Measurements from ENCODE around the gene TMEM50A. TPM values are rescaled to one million over a fixed set of nuclear protein-coding genes. Genes with fewer than 3 reads are reported as not detected.

TMEM50A gene
- total RNA-seq, 1 experiment from 2014 or later: 95.9 TPM

- H2BK20ac ChIP-seq (ENCODE audit: low read depth, low read length, poor library complexity, severe bottlenecking): no peak overlapping the region
- peaks cover 8% of the 10 kb centered on the region for H3K79me1 ChIP-seq (ENCODE audit: insufficient read depth, low read depth, low read length, poor library complexity, severe bottlenecking)
- H3K4me1 Mint-ChIP-seq: peaks cover 9 to 13% of the 10 kb centered on the region in 2 experiments
- no peaks in the 10 kb centered on the region for H3K4me1 ChIP-seq (ENCODE audit: insufficient read depth, low read length)
- H4K8ac ChIP-seq (replicated peaks; ENCODE audit: insufficient read length, low read depth, low read length): no peak overlapping the region
- no CpG with 5 or more reads among the region's 1 CpG for WGBS (ENCODE audit: extremely low coverage, insufficient read length, low lambda C conversion rate)
- no peak overlapping the region for H3K27ac Mint-ChIP-seq
- H3K36me3 Mint-ChIP-seq (ENCODE audit: insufficient read depth in 1 of 3, low read depth in 3 of 3): peaks cover 8 to 55% (median 41%) of the 10 kb centered on the region in 3 experiments; a peak in 6 of 7 replicates
- no peak overlapping the region for H3K14ac ChIP-seq (ENCODE audit: insufficient read depth, low read length)
- no peaks in the 10 kb centered on the region for H3K27me3 ChIP-seq (ENCODE audit: insufficient read depth, low read length)
- H3K9me3 Mint-ChIP-seq: no peaks in the 10 kb centered on the region
- H4K91ac ChIP-seq (ENCODE audit: insufficient read length, low read depth, low read length): no peak overlapping the region
- H3K9ac ChIP-seq (ENCODE audit: extremely low read depth, insufficient read length, low read length): no peak overlapping the region
- no peak overlapping the region for H3K23ac ChIP-seq (ENCODE audit: insufficient read length, low read depth, low read length)
- TF ChIP-seq CTCF (conservative IDR thresholded peaks at IDR 0.05): no peak
- no peak overlapping the region for H2BK12ac ChIP-seq (ENCODE audit: insufficient read length, low read depth, low read length)
- no peak overlapping the region for H2BK120ac ChIP-seq (ENCODE audit: low read depth, low read length, poor library complexity, severe bottlenecking)
- H2AK5ac ChIP-seq (ENCODE audit: insufficient read length, low read length): no peak overlapping the region
- H4K5ac ChIP-seq (ENCODE audit: insufficient read length, low read depth, low read length): no peak overlapping the region
- no peak overlapping the region for H3K18ac ChIP-seq (ENCODE audit: insufficient read length, low read depth, low read length)
- H4K20me1 ChIP-seq (ENCODE audit: control insufficient read depth, insufficient read depth, insufficient read length): no peaks in the 10 kb centered on the region
- no peak overlapping the region for H3K56ac ChIP-seq (ENCODE audit: insufficient read length, low read depth, low read length)
- no peak overlapping the region for H3T11ph ChIP-seq (ENCODE audit: low read length)
- no peak overlapping the region for H3K4ac ChIP-seq (ENCODE audit: low read depth, low read length)
- peaks cover 7% of the 10 kb centered on the region; the same call in 1 of the 2 replicates for H3K79me2 ChIP-seq (ENCODE audit: insufficient read depth, low read length)
- no peak overlapping the region for H2BK5ac ChIP-seq (ENCODE audit: insufficient read length, low read length)
- no peak overlapping the region for H2AFZ ChIP-seq (ENCODE audit: low read length)
- no peak overlapping the region for H3K4me3 Mint-ChIP-seq
- no peak for DNase-seq
- H2BK15ac ChIP-seq (ENCODE audit: low read depth, low read length): no peak overlapping the region
- no peaks in the 10 kb centered on the region for H3K9me3 ChIP-seq (ENCODE audit: control insufficient read depth, low read depth, low read length)
- H3K27me3 Mint-ChIP-seq (ENCODE audit: low read depth): no peaks in the 10 kb centered on the region
- no peak overlapping the region for H3K4me2 ChIP-seq (ENCODE audit: insufficient read depth, insufficient read length, low read length)
- no peaks in the 10 kb centered on the region for H3K23me2 ChIP-seq (ENCODE audit: insufficient read length, low read depth, low read length, poor library complexity, severe bottlenecking)
- H3K27ac ChIP-seq (ENCODE audit: insufficient read length, low read depth, low read length): no peak overlapping the region
Observed at GRCh38 chr1:25342846-25343245, 4.7 kb downstream of the TMEM50A start.
